HG02642 (cell line): ENCODE data around the gene DCP1A.
"Not testable (repeated sequence)": the region's sequence is repeated elsewhere in the genome, so short reads cannot be mapped to it uniquely, and the experiment has no call there.

Experiments
- ATAC-seq: cut with Tn5 transposase; IDR thresholded peaks from one replicate; pipeline ENCODE4 v1.9.1; 2021; ENCODE audit warnings: mild to moderate bottlenecking; ENCODE audit not compliant: unreplicated experiment, poor library complexity

The DCP1A gene

DNA sequence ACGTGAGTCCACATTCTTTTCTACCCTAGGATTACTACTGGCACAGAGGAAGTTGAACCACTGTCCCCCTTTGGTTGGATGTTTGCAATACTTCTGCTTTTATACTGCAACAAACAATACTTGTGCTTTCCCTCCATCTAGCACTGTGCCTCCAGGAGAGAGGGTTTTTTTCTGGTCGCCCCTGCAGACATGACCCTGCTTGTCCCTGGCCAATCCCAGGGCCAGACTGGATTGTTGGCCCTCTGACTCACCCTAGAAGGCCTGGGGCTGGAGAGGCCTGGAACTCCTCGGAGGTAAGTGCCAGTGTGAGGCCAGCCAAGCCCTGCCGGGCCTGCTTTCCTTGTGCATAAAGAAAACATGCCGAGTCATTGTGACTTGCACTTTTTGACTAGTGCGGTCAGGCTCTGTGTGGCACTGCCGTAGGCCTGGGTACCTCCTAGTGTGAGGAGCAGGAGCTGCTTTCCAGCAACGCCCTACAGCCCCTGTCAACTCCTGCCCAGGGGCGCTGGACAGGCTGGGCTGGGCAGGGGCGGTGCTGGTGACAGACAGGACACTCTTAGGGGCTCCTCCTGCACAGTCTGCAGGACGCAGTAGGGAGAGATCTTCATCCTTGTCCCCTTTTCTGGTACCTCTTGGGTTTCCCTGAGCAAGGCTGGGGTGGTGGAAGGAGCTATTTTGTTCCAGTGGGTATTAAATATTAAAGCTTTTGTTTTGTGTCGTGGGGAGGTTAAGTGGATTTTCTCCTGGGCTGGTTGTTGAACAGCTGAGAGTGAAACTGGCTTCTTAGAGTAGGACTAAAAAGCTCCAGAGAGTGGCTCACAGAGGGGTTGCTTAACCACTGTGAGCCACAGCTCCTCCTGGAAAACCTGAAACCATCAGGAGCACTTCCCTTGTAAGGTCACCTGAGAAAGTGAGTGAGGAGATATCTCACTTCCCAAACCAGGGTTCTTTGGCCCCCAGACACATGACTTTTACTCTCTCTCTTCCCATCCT, 77.2 kb downstream of the DCP1A start:
- ATAC-seq, result peak; percentile 71

DNA sequence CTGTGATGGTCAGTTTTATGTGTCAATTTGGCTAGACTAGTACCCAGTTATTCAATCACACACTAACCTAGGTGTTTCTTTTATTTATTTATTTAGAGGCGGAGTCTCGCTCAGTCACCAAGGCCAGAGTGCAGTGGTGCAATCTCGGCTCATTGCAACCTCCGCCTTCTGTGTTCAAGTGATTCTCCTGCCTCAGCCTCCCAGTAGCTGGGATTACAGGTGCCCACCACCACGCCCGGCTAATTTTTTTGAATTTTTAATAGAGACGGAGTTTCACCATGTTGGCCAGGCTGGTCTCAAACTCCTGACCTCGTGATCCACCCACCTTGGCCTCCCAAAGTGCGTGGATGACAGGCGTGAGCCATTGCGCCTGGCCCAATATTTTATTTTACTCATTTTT, 78.2 kb downstream of the DCP1A start:
- not testable (repeated sequence) for ATAC-seq

DNA sequence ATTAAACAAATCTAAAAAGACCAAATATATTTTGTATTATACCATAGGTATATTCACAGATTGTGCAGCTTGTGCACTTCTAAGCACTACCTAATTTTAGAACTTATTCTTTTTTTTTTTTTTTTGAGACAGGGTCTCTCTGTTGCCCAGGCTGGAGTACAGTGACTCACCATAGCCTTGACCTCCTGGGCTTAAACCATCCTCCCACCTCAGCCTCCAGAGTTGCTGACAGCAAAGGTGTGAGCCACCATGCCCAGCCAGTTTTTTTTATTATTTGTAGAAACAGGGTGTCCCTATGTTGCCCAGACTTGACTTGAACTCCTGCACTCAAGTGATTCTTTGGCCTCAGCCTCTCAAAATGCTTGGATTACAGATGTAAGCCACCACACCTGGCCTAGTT, 79.6 kb downstream of the DCP1A start:
- no peak for ATAC-seq

DNA sequence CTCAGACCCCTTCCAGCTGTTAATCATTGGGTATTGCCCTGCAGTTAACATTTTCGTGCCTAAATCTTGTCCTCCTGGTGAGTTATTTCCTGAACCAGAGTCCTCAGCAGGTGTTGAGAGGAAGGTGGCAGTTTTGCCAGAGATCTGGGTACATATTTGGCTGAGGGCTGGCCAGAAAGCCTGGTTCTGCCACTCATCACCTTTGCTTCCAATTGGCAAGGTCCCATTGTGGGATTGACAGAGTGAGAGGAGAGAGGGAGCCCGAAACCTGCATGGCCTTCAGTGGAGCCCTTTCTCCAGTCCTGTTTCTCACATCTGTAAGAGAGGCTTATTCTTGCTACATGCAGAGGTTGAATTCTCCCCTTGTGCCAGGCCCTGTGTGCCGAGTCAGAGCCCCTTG, 82.6 kb downstream of the DCP1A start:
- ATAC-seq, result no peak

DNA sequence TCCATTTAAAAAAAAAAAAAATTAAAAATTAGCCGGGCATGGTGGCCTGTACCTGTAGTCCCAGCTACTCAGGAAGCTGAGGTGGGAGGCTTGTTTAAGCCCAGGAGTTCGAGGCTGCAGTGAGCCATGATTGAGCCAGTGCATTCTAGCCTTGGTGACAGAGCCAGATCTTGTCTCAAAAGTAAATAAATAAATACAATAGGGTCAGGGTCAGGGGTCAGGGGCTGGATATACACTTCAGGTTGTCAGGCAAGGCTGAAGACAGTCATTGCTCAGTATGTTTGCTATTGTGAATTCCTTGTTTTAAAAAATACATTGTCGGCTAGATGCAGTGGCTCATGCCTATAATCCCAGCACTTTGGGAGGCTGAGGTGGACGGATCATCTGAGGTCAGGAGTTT, 83.4 kb downstream of the DCP1A start:
- ATAC-seq, result no peak

DNA sequence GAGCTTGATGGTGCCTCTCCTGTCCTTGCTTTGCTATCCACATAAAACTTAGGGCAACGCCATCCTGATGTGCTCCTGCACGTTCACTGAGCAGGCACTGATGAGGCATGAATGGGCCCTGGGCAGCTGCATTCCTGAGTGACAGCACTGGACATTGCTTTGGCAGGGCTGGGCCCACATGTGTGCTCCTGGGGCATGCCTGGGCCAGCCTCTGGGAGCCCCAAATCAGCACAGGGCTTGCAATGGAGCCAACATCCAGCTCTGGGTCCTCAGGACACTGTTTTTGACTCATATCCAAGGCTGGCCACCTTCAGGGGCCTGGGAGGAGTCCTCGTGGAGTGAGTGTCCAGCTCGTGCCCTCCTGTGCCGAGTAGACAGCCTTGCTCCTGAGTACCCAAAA, 85.6 kb downstream of the DCP1A start:
- no peak for ATAC-seq

DNA sequence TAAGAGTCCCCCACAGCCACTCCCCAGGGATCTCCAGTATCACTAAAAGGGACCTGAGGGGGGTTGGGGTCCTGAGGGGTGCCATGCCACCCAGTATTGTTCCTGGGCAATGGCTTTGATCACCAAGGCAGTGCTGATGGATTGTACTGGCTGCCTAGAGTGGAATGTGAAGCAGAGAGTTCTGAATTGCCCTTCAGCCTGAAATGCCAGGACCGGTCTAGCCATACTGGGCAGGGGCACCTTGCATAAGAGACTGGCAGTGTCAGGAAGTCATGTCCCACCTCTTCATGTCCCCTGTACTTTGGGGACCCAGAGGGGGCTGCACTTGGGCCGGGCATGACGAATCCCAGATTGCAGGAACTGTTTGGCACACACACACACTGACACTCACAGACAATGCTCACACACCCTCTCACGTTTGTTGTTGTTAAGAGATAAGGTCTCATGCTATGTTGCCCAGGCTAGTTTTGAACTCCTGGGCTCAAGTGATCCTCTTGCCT, 87.0 kb downstream of the DCP1A start:
- no peak for ATAC-seq

DNA sequence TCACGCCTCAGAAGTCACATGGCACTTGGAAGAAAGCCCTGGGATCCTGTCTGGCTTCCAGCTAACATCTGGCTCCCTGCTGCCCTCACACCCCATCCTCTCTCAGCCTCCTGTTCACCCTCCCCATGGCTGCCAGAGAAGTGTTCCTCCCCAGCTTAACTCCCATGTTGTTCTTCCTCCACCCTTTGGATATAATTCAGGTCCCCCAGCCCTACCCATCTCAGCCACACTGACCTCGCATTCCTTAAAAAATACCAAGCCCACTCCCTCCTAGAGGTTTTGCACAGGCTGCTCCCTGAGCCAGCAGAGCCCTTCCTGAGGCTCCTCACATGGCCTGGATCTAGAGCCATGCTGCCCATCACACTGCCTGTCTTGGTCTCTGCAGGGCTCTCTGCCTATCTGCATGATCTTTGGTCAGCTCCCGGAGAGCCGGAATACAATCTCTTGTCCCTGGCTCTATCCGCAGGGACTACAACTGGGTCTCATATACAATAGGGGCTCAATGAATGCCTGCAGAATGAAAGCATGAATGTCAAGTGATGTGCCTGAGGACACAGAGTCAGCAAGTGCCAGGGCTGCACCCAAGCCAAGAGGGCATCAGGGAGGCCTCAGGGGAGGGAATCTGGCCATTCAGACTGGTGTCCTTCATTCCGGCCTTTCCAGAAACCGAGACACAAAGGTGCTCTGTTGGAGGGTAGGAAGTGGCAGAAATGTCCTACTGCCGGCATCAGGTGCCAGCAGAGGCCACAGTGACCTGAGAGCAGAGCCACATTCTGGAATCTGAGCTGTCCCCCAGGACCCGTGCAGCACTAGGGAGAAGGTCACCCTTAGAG, 87.7 kb downstream of the DCP1A start:
- no peak for ATAC-seq

DNA sequence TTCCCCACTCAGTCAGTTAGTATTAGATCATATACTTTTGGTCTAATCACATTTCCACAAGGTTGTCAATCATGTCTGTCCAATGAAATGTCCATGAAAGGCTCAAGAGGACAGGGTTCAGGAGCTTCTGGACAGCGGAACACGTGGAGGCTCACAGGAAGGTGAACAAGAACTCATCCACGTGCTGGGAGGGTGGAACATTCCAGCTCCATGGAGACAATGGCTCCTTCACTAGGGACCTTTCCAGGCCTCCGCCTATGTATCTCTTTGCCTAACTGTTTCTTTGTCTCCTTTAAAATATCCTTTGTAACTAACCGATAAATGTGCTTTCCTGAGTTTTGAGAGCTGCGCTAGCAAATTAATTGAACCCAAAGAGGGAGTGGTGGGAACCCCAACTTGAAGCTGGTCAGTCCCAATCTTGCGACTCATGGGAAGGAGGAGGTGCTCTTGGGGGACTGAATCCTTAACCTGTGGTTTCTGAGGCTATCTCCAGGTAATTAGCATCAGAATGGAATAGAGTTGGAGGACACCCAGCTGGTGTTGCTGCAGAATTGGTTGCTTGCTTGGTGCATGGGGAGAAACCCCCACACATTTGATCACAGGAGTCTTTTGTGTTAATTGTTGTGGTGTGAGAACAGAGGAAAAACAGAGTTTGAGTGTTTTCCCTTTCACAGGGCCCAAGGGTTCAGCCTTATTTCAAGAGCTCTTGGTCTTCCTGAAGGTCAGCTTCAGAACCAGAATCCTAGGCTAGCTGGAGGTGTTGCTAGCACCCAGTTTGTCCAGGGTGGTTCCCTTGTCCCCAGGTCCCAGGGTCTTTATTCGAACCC, 88.5 kb downstream of the DCP1A start:
- no peak for ATAC-seq

DNA sequence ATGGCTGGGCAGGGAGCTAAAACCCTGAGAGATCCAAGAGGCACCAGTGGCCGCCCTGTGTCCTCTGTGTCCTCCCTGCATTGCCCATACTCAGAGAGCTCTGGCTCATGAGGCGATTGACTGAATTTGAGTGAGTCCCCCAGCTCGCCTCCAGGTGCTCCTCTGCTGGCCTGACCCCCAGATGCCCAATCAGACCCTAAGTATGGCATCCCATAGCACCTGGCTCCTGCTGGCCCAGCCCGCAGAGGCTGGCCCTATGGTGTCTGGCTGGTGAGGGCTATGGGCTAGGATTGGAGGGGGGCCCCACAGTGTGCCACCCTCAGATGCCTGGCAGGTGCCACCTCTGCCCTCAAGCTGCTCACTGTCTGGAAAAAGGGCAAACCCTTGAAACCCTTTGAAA, 89.9 kb downstream of the DCP1A start:
- ATAC-seq, result no peak

DNA sequence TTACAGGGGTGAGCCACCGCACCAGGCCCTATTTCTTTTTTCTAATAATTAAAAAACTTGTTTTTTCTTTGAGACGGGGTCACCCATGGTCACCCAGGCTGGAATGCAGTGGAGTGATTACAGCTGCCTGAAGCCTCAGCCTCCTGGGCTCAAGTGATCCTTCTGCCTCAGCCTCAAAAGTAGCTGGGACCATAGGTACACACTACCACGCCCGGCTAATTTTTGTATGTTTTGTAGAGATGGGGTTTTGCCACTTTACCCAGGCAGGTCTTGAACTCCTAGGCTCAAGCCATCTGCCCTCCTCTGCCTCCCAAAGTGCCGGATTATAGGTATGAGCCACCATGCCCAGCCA, 90.7 kb downstream of the DCP1A start:
- no peak for ATAC-seq

DNA sequence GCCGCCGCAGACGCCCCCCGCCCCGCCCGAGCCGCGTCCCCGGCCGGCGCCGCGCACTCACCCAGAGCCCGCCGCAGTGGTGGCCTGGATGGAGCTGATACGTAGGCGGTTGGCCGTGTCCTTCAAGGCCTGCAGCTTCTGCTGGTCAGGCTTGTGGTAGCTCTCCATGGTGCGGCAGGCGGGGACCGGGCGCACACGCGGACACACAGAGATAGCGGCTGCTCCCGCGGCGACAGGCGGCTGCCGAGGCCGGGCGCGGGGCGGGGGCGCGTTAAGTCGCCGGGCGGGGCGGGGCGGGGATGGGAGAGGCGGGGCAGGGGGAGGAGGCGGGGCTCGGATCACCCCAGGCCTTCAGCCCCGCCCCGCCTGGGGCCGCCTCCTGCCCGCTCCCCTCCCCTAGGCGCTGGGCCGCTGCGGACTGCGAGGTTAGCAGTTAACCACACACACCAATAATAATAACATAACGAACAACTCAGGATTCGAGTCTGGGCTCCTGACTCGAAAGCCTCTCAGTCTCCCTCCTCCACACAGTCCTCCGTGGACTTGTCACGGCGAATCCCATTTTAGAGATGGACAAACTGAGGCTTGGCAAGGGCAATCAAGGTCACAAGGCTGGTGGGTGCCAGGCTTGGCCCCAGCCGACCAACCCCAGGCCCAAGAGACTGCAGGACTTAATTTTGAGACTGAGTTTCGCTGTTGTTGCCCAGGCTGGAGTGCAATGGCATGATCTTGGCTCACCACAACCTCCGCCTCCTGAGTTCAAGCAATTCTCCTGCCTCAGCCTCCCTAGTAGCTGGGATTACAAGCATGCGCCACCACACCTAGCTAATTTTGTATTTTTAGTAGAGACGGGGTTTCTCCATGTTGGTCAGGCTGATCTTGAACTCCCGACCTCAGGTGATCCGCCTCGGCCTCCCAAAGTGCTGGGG, 91.3 kb downstream of the DCP1A start, which contains the start of gene TKT:
Gene TKT, minus strand, starts transcription at position 248 of the 929 bp plus-strand sequence. Its CDS starts 80 bp downstream, at position 168.
- peak; percentile 56 for ATAC-seq

DNA sequence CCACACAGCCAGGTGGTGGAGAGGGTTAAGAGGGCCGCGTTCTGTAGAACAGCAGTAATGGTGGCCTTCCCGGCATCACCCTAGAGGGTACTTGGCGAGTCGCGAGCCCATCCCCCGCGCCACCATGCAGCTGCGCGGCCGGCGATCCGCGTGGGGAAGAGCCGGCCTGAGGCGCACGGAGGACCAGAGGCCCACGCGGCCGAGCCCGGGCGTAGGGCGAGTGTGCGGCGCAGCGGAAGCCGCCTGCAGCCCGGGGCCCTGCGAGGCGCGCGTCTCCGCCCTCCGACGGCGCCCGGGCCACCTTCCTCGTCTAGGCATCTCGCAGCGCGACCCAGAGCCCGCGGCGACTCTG, 91.9 kb downstream of the DCP1A start:
- peak; percentile 50 for ATAC-seq

DNA sequence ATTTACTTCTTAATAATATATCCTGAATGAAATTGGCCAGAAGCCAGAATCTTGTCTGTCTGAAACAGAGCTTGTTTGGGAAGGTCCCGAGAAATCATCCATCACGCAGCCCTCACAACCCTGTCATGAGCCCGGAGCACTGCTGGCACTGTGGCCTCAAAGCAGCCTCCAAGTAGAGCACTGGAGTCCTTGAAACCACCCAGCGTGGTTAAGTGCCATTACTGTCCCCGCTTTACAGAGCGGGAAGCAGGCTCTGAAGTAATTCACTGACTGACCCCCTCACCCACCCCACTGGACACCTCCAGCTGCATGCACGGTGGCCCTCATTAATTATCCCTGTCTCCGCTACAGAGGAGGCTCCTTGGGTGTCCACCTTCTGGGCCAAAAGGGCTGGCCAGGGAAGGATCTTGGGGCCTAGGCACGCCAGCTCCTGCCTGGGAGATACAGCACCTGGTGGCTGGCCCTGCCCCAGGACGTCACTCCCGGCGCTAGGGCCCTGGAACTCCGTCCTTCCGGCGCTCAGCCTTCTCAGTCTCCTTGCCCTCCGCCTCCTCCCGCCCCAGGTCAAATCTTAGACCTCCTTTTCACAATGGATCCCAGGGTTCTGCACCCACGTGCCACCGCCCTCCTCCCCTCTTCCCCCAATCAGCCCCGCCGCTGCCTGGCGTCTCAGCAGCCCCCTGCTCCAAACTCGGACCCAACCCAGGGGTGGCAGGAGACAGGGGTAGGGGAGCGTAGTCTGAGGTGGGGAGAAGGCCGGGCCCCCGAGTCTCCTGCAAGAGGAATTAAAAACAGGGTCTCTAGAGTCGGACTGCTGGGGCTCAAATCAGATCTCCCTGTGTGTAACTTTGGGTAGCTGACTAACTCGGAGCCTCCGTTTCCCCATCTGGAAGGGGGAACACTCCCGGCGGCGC, 92.6 kb downstream of the DCP1A start:
- ATAC-seq, result peak; percentile 44

DNA sequence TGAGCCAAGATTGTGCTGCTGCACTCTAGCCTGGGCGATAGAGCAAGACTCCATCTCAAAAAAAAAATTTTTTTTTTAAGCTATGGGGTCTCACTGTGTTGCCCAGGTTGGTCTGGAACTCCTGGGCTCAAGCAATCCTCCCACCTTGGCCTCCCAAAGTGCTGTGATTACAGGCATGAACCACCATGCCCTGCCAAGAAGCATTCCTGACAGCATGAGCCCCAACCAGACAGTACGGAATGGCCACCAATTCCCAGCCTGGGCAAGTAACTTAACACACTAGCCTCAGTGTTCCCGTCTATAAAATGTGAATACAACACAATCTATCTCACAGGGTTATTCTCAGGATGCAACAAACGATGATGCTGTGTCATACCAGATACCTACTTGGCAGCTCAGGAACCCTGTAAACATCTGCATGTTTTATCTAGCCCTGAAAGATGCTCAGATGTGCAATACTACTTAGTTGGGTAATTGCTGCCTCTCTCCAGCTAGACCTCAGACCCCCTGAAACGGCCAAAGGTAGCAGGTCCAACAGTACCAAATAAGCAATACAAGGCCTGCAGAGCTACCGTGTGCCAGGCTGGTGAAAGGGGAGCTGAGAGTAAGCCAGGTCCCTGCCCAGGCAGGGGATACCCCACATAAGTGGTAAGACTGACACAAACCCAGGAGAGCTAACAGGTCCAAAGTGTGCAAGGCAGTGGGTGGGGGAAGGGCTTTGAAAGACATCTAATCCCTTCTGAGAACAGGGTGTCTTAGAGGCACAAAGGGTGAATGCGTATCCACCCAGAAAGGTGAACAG, 93.4 kb downstream of the DCP1A start:
- no peak for ATAC-seq

DNA sequence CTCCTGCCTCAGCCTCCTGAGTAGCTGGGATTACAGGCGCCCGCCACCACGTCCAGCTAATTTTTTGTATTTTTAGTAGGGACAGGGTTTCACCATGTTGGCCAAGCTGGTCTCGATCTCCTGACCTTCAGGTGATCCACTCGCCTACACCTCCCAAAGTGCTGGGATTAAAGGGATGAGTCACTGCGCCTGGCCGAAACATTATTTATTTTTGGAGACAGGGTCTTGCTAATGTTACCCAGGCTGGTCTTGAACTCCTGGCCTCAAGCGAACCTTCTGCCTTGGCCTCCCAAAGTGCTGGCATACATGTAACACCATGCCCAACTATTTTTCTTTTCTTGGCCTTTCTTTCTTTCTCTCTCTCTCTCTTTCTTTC, 94.4 kb downstream of the DCP1A start:
- ATAC-seq, result not testable (repeated sequence)
